CD4-positive, alpha-beta T cell treated with Interleukin-17A for 1 hour (primary cell): ENCODE results near the gene ARHGEF12.

Experiments
- DNase-seq: peaks from one replicate; pipeline ENCODE4 v3.0.0-alpha.2; 2020

ARHGEF12 gene

GRCh38 chr11:120388261-120388660 is 52.0 kb downstream of the ARHGEF12 start:
- no peak for DNase-seq

GRCh38 chr11:120389693-120390584 is 53.7 kb downstream of the ARHGEF12 start:
- no peak for DNase-seq

- no peak for DNase-seq
These were observed 54.3 kb downstream of the ARHGEF12 start for GRCh38 chr11:120390585-120390922.

GRCh38 chr11:120391292-120391691 is 55.1 kb downstream of the ARHGEF12 start:
- no peak for DNase-seq

- DNase-seq, result no peak
These were observed 55.6 kb downstream of the ARHGEF12 start for GRCh38 chr11:120391854-120392253.

- no peak for DNase-seq
These were observed 56.1 kb downstream of the ARHGEF12 start for GRCh38 chr11:120392314-120392713.

GRCh38 chr11:120392793-120393192 is 56.6 kb downstream of the ARHGEF12 start:
- DNase-seq, result no peak

GRCh38 chr11:120394119-120394518 is 57.9 kb downstream of the ARHGEF12 start:
- no peak for DNase-seq

GRCh38 chr11:120395778-120396177 is 59.6 kb downstream of the ARHGEF12 start:
- DNase-seq, result no peak

- no peak for DNase-seq
These were observed 61.9 kb downstream of the ARHGEF12 start for GRCh38 chr11:120398132-120398531.

GRCh38 chr11:120399307-120399706 is 63.1 kb downstream of the ARHGEF12 start:
- no peak for DNase-seq

GRCh38 chr11:120400564-120401364 is 64.6 kb downstream of the ARHGEF12 start:
- DNase-seq, result no peak

- DNase-seq, result no peak
These were observed 65.3 kb downstream of the ARHGEF12 start for GRCh38 chr11:120401506-120401905.

GRCh38 chr11:120403966-120404365 is 67.8 kb downstream of the ARHGEF12 start:
- no peak for DNase-seq

- no peak for DNase-seq
These were observed 68.3 kb downstream of the ARHGEF12 start for GRCh38 chr11:120404495-120404894.

- DNase-seq, result no peak
These were observed 73.4 kb downstream of the ARHGEF12 start for GRCh38 chr11:120409655-120410054.

GRCh38 chr11:120410622-120411380 is 74.6 kb downstream of the ARHGEF12 start:
- DNase-seq, result no peak

GRCh38 chr11:120413480-120413879 is 77.3 kb downstream of the ARHGEF12 start:
- no peak for DNase-seq

- DNase-seq, result no peak
These were observed 84.4 kb downstream of the ARHGEF12 start for GRCh38 chr11:120420572-120420971.

GRCh38 chr11:120424185-120424969 is 88.2 kb downstream of the ARHGEF12 start:
- DNase-seq, result no peak

- DNase-seq, result no peak
These were observed 88.7 kb downstream of the ARHGEF12 start for GRCh38 chr11:120424970-120425332.

- DNase-seq, result no peak
These were observed 89.3 kb downstream of the ARHGEF12 start for GRCh38 chr11:120425527-120425926.

GRCh38 chr11:120430146-120430545 is 93.9 kb downstream of the ARHGEF12 start:
- DNase-seq, result no peak
